ENCODE data around the gene NME3. TPM values are rescaled to one million over a fixed set of nuclear protein-coding genes. Genes with fewer than 3 reads are reported as not detected.

NME3 gene
- total and polyA plus RNA-seq, 9 of the 15 experiments (the other 6 are each of a cell fraction or from before 2014, with no cell fraction given): 0.68 to 76.3 (median 11.5) TPM

DNA sequence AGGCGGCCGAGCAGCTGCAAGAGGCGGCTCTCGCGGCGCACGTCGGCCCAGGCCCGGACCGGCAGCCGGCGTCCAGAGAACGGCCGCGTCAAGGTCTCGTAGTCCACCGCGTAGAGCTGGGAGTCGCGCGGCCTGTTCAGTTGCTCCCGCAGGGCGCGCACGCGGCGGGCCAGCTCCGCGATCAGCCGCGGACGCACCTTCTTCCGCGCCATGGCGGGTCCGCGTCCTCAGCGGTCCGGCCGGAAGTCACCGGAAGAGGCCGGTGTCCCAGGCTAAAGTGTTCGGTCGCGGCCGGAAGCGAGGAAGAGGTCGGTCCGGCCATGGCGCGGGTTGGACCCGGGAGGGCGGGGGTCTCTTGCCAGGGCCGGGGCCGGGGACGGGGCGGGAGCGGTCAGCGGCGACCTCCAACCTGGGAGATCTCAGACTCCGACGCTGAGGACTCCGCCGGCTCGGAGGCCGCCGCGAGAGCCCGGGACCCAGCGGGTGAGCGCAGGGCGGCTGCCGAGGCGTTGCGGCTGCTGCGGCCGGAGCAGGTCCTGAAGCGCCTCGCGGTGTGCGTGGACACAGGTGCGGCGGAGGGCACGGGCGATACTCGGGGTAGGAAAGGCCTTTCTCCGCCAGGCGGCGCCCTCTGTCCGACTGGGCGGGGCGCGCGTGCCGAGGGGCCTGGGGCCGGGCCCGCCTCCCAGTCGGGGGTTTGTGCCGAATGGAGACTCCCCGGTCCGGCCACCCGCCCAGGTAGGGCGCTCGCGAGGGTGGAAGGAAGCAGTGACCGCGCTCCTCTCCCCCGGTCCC is 1.8 kb upstream of the NME3 start, which contains the start of gene MRPS34 (continued):
- TF ChIP-seq, protein P1, sequence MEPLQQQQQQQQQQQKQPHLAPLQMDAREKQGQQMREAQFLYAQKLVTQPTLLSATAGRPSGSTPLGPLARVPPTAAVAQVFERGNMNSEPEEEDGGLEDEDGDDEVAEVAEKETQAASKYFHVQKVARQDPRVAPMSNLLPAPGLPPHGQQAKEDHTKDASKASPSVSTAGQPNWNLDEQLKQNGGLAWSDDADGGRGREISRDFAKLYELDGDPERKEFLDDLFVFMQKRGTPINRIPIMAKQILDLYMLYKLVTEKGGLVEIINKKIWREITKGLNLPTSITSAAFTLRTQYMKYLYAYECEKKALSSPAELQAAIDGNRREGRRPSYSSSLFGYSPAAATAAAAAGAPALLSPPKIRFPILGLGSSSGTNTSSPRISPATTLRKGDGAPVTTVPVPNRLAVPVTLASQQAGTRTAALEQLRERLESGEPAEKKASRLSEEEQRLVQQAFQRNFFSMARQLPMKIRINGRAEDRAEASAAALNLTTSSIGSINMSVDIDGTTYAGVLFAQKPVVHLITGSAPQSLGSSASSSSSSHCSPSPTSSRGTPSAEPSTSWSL (CRISPR knock-in tag; IDR thresholded peaks at IDR 0.05; ENCODE audit: borderline replicate concordance): 0 out of 2 replicates have a peak, but pooled peaks have one; percentile 63
- peak; percentile 71 for TF ChIP-seq ZBTB7A (IDR thresholded peaks at IDR 0.05; ENCODE audit: borderline replicate concordance, control insufficient read depth, low read depth, low read length)
- TF ChIP-seq NR2C2 (CRISPR knock-in tag; IDR thresholded peaks at IDR 0.05): peak; percentile 80
- peak; percentile 79 for TF ChIP-seq NR2C2 (tag; IDR thresholded peaks at IDR 0.05)
- TF ChIP-seq, protein P2, sequence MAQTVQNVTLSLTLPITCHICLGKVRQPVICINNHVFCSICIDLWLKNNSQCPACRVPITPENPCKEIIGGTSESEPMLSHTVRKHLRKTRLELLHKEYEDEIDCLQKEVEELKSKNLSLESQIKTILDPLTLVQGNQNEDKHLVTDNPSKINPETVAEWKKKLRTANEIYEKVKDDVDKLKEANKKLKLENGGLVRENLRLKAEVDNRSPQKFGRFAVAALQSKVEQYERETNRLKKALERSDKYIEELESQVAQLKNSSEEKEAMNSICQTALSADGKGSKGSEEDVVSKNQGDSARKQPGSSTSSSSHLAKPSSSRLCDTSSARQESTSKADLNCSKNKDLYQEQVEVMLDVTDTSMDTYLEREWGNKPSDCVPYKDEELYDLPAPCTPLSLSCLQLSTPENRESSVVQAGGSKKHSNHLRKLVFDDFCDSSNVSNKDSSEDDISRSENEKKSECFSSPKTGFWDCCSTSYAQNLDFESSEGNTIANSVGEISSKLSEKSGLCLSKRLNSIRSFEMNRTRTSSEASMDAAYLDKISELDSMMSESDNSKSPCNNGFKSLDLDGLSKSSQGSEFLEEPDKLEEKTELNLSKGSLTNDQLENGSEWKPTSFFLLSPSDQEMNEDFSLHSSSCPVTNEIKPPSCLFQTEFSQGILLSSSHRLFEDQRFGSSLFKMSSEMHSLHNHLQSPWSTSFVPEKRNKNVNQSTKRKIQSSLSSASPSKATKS (CRISPR knock-in tag; IDR thresholded peaks at IDR 0.05): no peak
- TF ChIP-seq ZNF24 (IDR thresholded peaks at IDR 0.05): peak; percentile 30; the same call in 1 of the 2 replicates
- no peak for TF ChIP-seq MYNN (IDR thresholded peaks at IDR 0.05)
- no peak for TF ChIP-seq MYNN (CRISPR knock-in tag; IDR thresholded peaks at IDR 0.05)
- TF ChIP-seq TEAD4 (IDR thresholded peaks at IDR 0.05; ENCODE audit: low read length): no peak; the same call in 1 of the 2 replicates
- TF ChIP-seq TEAD4 (CRISPR knock-in tag; IDR thresholded peaks at IDR 0.05; ENCODE audit: borderline replicate concordance): no peak
- TF ChIP-seq CAMTA2 (CRISPR knock-in tag; conservative IDR thresholded peaks at IDR 0.05): no peak
- TF ChIP-seq MEF2D (tag; conservative IDR thresholded peaks at IDR 0.05; ENCODE audit: low read depth): no peak
- TF ChIP-seq MXI1 (IDR thresholded peaks at IDR 0.05; ENCODE audit: low read depth, low read length): peak; percentile 39; the same call in 1 of the 2 replicates
- TF ChIP-seq, protein P3, sequence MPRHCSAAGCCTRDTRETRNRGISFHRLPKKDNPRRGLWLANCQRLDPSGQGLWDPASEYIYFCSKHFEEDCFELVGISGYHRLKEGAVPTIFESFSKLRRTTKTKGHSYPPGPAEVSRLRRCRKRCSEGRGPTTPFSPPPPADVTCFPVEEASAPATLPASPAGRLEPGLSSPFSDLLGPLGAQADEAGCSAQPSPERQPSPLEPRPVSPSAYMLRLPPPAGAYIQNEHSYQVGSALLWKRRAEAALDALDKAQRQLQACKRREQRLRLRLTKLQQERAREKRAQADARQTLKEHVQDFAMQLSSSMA (CRISPR knock-in tag; IDR thresholded peaks at IDR 0.05): 0 out of 2 replicates have a peak, but pooled peaks have one; percentile 61
- TF ChIP-seq ILF3 (IDR thresholded peaks at IDR 0.05; ENCODE audit: borderline replicate concordance): no peak; the same call in 1 of the 2 replicates
- no peak for TF ChIP-seq FOXA1 (IDR thresholded peaks at IDR 0.05; ENCODE audit: borderline replicate concordance)
- TF ChIP-seq, protein P4, sequence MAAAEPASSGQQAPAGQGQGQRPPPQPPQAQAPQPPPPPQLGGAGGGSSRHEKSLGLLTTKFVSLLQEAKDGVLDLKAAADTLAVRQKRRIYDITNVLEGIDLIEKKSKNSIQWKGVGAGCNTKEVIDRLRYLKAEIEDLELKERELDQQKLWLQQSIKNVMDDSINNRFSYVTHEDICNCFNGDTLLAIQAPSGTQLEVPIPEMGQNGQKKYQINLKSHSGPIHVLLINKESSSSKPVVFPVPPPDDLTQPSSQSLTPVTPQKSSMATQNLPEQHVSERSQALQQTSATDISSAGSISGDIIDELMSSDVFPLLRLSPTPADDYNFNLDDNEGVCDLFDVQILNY (CRISPR knock-in tag; IDR thresholded peaks at IDR 0.05): peak; percentile 61; the same call in 1 of the 2 replicates
- TF ChIP-seq KLF10 (CRISPR knock-in tag; IDR thresholded peaks at IDR 0.05): no peak
